GM12872 (cell line): Measurements from ENCODE around the gene CHID1.

Source experiments
- TF ChIP-seq, protein P1 (sequence below): IDR thresholded peaks from 3 replicates; pipeline ENCODE4 v1.5.1; 2011; ENCODE audit warnings: low read depth, mild to moderate bottlenecking, low read length, moderate library complexity; ENCODE audit not compliant: insufficient read depth

The CHID1 gene

DNA sequence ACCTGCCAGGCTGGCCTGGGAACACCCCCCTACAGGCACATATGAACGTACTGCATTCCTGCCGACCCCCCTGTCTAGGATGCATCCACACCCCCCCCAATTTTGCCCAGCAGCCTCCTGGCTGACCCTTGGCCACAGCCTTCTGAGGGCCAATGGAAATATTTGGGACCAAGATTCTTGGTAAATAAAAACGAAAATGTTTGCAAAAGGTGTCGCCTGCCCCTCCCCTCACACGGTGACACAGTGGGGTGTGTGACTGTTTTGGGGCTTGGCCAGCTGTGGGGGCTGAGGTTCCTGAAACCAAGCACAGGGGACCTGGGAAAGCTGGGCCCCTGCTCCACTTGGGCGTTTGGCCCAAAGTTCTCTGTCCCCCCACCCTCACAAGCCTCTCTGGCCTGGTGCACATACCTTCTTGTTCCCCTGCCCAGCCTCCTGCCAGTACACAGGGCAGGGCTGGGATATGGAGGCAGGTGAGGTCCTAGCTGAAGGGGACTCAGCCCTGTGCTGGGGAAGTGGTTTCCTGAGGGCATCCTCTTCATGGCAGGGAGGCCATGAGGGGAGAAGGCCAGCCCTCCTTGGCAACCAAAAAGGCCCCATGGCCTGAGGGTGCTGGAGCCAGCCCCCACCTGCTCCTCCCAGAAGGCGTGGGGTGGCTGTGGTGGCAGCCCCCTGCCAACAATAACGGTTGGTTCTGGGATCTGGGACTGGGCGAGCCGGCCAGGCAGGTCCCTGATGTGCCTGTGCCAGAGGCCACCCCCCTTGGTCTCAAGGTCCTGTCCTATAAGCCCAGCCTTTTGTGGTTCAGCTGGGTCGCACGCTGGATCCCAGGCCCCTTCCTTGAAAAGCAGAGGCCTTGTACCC lies 85.0 kb downstream of the CHID1 start:
- TF ChIP-seq, protein P1, sequence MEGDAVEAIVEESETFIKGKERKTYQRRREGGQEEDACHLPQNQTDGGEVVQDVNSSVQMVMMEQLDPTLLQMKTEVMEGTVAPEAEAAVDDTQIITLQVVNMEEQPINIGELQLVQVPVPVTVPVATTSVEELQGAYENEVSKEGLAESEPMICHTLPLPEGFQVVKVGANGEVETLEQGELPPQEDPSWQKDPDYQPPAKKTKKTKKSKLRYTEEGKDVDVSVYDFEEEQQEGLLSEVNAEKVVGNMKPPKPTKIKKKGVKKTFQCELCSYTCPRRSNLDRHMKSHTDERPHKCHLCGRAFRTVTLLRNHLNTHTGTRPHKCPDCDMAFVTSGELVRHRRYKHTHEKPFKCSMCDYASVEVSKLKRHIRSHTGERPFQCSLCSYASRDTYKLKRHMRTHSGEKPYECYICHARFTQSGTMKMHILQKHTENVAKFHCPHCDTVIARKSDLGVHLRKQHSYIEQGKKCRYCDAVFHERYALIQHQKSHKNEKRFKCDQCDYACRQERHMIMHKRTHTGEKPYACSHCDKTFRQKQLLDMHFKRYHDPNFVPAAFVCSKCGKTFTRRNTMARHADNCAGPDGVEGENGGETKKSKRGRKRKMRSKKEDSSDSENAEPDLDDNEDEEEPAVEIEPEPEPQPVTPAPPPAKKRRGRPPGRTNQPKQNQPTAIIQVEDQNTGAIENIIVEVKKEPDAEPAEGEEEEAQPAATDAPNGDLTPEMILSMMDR: no peak

DNA sequence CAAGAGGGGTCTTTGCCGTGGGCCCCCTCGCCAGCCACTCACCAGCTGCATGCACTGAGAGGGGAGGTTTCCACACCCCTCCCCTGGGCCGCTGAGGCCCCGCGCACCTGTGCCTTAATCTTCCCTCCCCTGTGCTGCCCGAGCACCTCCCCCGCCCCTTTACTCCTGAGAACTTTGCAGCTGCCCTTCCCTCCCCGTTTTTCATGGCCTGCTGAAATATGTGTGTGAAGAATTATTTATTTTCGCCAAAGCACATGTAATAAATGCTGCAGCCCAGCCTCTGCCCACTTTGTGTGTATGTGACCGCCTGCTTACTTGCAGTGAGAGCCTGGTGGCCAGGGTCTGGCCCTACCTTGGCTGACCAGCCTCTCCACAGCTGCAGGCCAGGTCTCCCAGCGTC lies 85.7 kb downstream of the CHID1 start:
- TF ChIP-seq, protein P1: no peak

DNA sequence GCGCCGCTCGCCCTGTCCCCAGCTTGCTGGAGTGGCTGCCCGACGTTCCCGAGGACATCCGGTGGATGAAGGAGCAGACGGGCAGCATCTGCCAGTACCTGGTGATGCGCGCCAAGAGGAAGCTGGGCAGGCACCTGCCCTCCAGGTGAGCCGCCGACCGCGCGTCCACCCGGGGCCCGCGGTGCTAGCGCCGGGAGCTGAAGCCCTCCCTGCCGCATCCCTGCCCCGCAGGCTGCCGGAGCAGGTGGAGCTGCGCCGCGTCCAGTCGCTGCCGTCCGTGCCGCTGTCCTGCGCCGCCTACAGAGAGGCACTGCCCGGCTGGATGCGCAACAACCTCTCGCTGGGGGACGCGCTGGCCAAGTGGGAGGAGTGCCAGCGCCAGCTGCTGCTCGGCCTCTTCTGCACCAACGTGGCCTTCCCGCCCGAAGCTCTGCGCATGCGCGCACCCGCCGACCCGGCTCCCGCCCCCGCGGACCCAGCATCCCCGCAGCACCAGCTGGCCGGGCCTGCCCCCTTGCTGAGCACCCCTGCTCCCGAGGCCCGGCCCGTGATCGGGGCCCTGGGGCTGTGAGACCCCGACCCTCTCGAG lies 86.2 kb downstream of the CHID1 start:
- TF ChIP-seq, protein P1: no peak

DNA sequence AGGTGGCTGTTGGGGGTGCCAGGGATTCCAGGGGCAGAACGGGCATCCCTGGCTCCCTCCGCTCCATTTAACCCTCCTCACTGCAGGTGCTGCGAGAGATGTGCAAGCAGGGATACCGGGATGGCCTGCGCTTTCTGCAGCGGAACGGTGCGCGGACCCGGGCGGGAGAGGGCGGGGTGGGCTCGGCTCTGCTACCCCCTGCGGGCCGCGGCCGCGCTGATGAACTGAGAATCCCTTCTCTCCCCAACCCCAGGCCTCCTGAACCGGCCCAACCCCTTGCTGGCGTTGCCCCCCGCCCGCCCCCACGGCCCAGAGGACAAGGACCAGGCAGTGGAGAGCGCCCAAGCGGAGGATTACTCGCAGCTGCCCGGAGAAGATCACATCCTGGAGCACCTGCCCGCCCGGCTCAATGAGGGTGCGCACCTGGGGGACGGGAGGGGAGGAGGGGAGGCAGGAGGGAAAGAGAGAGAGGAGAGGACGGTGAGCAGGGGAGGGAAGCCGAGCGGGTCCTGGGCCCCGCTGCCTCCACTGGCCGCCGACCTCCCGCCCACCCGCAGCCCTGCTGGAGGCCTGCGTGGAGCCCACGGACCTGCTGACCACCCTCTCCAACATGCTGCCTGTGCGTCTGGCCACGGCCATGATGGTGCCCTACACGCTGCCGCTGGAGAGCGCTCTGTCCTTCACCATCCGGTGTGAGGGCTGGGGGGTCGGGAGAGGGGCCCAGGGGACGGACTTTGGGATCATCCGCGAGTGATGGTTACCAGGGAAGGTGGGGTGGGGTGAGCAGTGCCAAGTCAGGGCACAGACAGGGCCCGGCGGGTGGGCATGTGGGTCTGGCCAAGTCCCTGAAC lies 86.9 kb downstream of the CHID1 start:
- TF ChIP-seq, protein P1: no peak

DNA sequence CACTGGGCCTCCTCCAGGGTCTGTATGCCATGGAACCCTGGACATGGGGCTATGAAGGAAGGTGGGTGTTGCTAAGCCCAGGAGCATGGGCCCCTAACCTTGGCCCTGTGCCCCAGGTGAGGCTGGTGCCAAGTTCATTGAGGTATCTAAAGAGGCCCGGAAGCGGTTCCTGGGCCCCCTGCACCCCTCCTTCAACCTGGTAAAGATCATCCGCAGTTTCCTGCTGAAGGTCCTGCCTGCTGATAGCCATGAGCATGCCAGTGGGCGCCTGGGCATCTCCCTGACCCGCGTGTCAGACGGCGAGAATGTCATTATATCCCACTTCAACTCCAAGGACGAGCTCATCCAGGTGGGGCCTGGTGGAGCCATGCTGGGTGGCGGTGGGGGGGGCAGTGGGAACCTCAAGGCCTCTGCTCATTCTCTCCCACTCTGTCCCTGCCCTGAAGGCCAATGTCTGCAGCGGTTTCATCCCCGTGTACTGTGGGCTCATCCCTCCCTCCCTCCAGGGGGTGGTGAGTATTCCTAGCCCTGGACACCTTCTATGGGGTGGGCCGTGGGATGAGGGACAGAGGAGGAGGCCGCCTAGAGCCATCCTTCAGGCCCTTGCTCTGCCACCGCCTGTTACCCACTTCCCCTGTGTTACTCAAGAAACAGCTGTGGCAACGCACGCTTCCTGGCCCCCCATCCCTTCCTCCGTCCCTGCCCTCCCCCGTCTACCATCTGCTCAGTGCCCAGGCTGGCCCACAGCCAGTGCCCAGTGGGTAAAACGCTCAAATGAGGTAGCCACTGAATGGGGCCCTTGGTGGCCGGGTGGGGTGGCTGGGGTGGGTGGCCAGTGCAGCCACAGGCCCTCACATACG lies 88.9 kb downstream of the CHID1 start:
- TF ChIP-seq, protein P1: no peak

DNA sequence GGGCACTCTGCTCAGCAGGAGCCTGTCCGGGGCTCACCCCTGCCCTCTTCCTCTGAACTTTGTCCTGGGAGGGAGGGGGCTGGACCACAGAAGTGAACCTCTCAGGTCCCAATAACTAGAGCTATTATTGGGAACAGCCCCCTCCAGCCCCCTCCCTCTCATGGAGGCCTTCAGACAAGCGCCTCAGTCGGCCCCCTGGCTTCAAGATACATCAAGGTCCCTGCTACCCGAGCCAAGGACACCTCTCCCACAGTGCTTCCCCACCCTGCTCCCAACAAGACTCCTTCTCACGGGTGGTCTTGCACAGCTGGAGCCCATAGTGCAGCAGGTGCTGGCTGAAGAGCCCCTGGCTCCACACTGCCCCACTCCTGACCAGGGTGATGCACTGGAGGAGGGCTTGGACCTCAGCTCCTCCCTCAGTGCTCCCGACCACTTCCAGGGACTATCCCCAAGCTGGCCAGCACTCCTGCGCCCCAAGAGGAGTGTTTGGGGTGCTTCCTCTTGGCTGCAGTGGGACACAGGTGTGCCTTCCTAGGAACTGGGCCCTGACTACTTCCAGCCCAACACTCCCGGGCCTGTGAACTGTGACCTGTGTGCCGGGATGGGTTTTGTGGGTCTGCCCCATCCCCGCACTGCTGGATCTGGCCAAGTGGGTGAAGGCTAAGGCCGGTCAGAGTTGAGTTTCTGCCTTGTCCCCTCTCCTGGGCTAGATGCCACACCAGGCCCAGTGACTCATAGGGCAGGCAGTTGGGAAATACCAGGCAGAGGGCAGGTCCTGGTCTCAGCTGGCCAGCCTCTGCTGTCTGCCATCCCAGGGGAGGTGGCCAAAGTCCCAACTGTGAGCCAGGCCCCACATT lies 89.7 kb downstream of the CHID1 start:
- TF ChIP-seq, protein P1: no peak
